ENCODE data around the gene HS3ST5. TPM values are rescaled to one million over a fixed set of nuclear protein-coding genes. Genes with fewer than 3 reads are reported as not detected.

The HS3ST5 gene
- total RNA-seq, 4 donors from 2014 or later, result not detected

DNA sequence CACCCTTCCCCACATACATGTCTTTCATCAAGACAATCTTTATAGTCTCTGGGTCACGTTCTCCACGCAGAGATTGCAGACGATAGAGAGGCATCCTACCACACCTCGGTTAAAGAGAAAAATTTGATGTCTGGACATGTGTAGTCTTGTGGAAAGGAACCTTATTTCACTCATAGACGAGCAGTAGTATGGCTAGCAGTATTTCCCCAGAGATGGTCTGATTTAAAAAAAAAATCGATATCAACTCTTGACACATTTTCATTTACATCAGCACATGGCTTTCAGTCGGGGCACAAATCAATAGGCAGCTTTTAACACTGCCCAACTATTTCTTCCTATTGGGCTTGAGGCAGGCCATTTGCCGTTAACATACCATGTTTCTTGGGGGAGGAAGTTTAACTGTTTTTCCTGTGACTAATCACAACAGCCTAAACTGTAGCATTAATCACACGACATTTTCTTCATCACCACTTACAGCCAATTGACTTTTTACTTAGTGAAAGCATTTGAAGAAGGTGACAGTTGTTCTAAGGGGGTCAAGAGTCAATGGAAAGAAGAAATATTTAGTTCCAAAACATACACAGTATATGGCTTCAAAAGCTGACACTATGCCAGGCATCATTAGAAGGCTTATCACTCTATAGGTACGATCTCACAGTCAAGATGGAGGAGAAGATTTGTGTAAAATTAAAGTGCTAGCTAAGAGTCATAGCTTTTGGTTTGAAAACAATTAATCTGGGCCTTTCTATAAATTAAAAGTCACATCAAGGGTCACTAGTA lies 242.4 kb downstream of the HS3ST5 start:
- Histone ChIP-seq H3K4me1 (no peaks in the 10 kb centered on the region), H3K36me3 (no peaks in the 10 kb centered on the region), H3K4me3 (no peak overlapping the region), H3K27me3 (peaks cover 0 to under 1% (median 0%) of the 10 kb centered on the region in 4 donors), H3K9me3 (no peaks in the 10 kb centered on the region), H3K27ac (no peak overlapping the region)
- no peak for DNase-seq
- 65 to 79% methylated on average over 10 of the region's 10 CpGs for WGBS, 2 donors
- TF ChIP-seq POLR2A (IDR thresholded peaks at IDR 0.05), result no peak
- TF ChIP-seq, protein P1, sequence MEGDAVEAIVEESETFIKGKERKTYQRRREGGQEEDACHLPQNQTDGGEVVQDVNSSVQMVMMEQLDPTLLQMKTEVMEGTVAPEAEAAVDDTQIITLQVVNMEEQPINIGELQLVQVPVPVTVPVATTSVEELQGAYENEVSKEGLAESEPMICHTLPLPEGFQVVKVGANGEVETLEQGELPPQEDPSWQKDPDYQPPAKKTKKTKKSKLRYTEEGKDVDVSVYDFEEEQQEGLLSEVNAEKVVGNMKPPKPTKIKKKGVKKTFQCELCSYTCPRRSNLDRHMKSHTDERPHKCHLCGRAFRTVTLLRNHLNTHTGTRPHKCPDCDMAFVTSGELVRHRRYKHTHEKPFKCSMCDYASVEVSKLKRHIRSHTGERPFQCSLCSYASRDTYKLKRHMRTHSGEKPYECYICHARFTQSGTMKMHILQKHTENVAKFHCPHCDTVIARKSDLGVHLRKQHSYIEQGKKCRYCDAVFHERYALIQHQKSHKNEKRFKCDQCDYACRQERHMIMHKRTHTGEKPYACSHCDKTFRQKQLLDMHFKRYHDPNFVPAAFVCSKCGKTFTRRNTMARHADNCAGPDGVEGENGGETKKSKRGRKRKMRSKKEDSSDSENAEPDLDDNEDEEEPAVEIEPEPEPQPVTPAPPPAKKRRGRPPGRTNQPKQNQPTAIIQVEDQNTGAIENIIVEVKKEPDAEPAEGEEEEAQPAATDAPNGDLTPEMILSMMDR (IDR thresholded peaks at IDR 0.05), result no peak
- intact Hi-C loops (cut with DNase I), result no loop called here

DNA sequence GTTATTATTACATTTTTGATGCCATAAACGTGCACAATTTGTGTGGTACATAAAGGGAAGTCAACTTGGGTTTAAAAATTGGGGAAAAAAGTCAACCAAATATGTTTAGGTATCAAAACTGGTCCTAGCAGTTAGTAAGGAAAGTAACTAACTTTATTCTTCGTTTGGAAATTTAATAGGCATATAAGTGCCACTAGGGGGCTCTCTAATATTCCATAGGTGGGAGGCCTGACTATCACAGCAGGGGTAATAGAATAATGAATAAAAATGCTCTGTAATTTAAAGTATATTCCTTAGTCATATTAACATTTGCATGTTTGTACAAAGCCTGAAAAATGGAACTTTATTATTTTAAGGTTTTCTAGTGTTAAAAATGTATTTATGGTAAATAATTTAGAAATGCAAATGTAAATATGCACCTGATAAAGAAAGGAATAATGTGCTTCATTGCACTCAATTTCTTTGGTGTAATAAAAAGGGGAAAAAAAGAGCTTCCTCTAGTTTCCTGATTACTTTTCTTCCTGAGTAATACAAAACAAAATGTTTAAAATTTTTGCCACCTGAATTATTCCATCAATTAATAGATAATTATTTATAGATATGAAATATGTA lies 246.2 kb downstream of the HS3ST5 start:
- no peak for DNase-seq

DNA sequence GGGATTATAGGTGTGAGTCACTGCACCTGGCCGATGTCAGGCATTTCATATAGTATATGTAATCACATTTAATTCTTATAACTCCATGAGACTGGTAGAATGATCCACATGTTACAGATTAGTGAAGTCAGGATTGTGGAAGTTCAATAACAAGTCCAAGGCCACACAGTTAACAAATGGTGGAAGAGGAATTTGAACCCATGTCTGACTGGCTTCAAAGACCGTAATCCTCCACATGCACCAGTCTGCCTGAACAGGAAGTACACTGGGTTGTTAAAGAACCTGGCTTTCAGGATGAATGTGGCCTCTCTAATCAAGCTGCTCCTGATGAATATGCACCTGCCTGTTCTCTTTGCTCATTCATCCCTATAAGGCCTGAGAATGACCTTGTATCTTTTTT lies 249.9 kb downstream of the HS3ST5 start:
- Histone ChIP-seq H3K9me3 (no peaks in the 10 kb centered on the region), H3K4me1 (no peaks in the 10 kb centered on the region), H3K36me3 (no peaks in the 10 kb centered on the region), H3K4me3 (no peak overlapping the region), H3K27ac (no peak overlapping the region), H3K27me3 (peaks cover 0 to 4% (median 0%) of the 10 kb centered on the region in 4 donors)
- DNase-seq, result no peak
- TF ChIP-seq, protein P1 (IDR thresholded peaks at IDR 0.05), result no peak
- no peak for TF ChIP-seq POLR2A (IDR thresholded peaks at IDR 0.05)
- intact Hi-C loops (cut with DNase I), result no loop called here
- 69 to 83% methylated on average over 2 of the region's 2 CpGs for WGBS, 2 donors

More for the DNA sequence above, 246.2 kb downstream of the HS3ST5 start:
- no peak overlapping the region for H3K27ac ChIP-seq
- WGBS, 2 donors, result 0% methylated on average over 2 of the region's 2 CpGs
- H3K27me3 ChIP-seq, result peaks cover 0 to 4% (median 0%) of the 10 kb centered on the region in 4 donors
- TF ChIP-seq, protein P1 (IDR thresholded peaks at IDR 0.05), result peak; percentile 43 to 74 (median 48)
- no peak for TF ChIP-seq POLR2A (IDR thresholded peaks at IDR 0.05)
- H3K9me3 ChIP-seq, result no peaks in the 10 kb centered on the region
- intact Hi-C loops (cut with DNase I), result no loop called here
- H3K4me3 ChIP-seq, result no peak overlapping the region
- no peaks in the 10 kb centered on the region for H3K36me3 ChIP-seq
- H3K4me1 ChIP-seq, result no peaks in the 10 kb centered on the region

DNA sequence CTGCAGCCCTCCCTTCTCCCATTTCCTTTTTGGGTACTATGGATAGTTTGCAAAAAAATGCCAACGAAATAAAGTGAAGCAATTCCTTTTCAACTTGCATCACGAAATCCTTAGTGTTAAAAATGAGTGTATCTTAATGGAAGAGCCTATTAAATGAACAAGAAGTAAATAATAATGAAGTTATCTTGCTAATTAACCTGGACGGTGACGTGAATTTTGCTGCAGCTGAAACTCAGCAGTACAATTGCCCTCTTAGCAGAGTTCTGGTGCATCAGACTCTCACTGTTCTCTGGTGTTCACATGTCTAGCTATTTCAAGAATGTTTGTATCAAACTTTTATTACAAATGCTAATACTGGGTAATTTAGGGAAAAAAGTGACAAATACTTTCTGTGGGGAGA lies 252.2 kb downstream of the HS3ST5 start:
- H3K27ac ChIP-seq, result no peak overlapping the region
- intact Hi-C loops (cut with DNase I), result no loop called here
- no peaks in the 10 kb centered on the region for H3K36me3 ChIP-seq
- no peaks in the 10 kb centered on the region for H3K4me1 ChIP-seq
- no peak for DNase-seq
- H3K27me3 ChIP-seq, result peaks cover 0 to 4% (median 0%) of the 10 kb centered on the region in 4 donors
- no peaks in the 10 kb centered on the region for H3K9me3 ChIP-seq
- TF ChIP-seq, protein P1 (IDR thresholded peaks at IDR 0.05), result no peak
- no peak for TF ChIP-seq POLR2A (IDR thresholded peaks at IDR 0.05)
- no peak overlapping the region for H3K4me3 ChIP-seq
- WGBS, 2 donors, result 38 to 39% methylated on average over 4 of the region's 4 CpGs

DNA sequence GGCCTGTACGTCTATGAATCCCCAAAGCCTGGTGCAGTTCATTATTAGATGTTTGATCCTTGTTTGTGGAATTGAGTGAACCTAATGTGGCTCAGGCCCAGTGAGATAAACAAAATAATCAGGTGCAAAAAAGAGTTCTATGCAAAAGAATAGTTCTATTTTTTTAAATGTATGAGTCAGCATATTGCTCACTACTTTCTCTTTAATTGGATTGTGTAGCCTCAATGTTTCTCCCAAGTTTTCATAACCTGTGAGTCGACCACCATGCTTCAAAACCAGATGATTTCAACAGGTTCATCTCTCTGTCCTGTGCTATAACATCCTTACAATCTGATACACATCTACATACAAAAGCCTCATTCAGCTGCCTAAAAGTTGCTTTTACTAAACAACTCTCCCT lies 255.3 kb downstream of the HS3ST5 start:
- intact Hi-C loops (cut with DNase I), result no loop called here
- no peak for DNase-seq
- H3K36me3 ChIP-seq, result no peaks in the 10 kb centered on the region
- no peak overlapping the region for H3K4me3 ChIP-seq
- H3K4me1 ChIP-seq, result no peaks in the 10 kb centered on the region
- TF ChIP-seq POLR2A (IDR thresholded peaks at IDR 0.05), result no peak
- TF ChIP-seq, protein P1 (IDR thresholded peaks at IDR 0.05), result no peak
- H3K27ac ChIP-seq, result no peak overlapping the region
- no peaks in the 10 kb centered on the region for H3K9me3 ChIP-seq
- 62 to 67% methylated on average over 2 of the region's 2 CpGs for WGBS, 2 donors
- no peaks in the 10 kb centered on the region for H3K27me3 ChIP-seq

Data from esophagus squamous epithelium (tissue), 5 donors.